Liver (tissue), 9 donors: ENCODE measurements around the gene NEU4. TPM values are rescaled to one million over a fixed set of nuclear protein-coding genes. Genes with fewer than 3 reads are reported as not detected.

ENCODE experiments used
- DNase-seq: peaks from one replicate; pipeline ENCODE4 v3.0.0-alpha.2; 2017; ENCODE audit warnings: low spot score
- H3K27ac ChIP-seq, 2 donors: one replicate each; pipeline ENCODE4 v1.7.0; 2013; ENCODE audit warnings: inconsistent platforms in 2 of 2, low read length in 2 of 2, control low read depth in 1 of 2, low read depth in 1 of 2, mild to moderate bottlenecking in 1 of 2
- H3K27me3 ChIP-seq, 4 donors: one replicate each; pipeline versions ENCODE4 v1.6.1 to v1.7.0; 2013; ENCODE audit warnings: low read length in 3 of 4, inconsistent platforms in 1 of 4, mild to moderate bottlenecking in 1 of 4, moderate library complexity in 1 of 4; ENCODE audit not compliant: control insufficient read depth in 4 of 4, insufficient read depth in 4 of 4
- H3K36me3 ChIP-seq, 4 donors: one replicate each; pipeline versions ENCODE4 v1.6.1 to v1.7.0; 2013; ENCODE audit warnings: low read length in 3 of 4, mild to moderate bottlenecking in 3 of 4, low read depth in 1 of 4, moderate library complexity in 1 of 4; ENCODE audit not compliant: control insufficient read depth in 4 of 4, insufficient read depth in 3 of 4
- H3K4me1 ChIP-seq, 4 donors: one replicate each; pipeline versions ENCODE4 v1.6.1 to v1.7.0; 2013; ENCODE audit warnings: low read length in 3 of 4, mild to moderate bottlenecking in 3 of 4, moderate library complexity in 1 of 4; ENCODE audit not compliant: control insufficient read depth in 4 of 4, insufficient read depth in 4 of 4
- H3K4me3 ChIP-seq, 3 donors: one replicate each; pipeline versions ENCODE4 v1.6.1 to v1.7.0; 2013; ENCODE audit warnings: low read length in 3 of 3, control low read depth in 1 of 3, low read depth in 1 of 3, mild to moderate bottlenecking in 1 of 3
- H3K9ac ChIP-seq, 2 donors: one replicate each; pipeline ENCODE4 v1.7.0; 2013; ENCODE audit warnings: low read length in 2 of 2, mild to moderate bottlenecking in 2 of 2, moderate library complexity in 2 of 2, control low read depth in 1 of 2, low read depth in 1 of 2
- H3K9me3 ChIP-seq, 4 donors: one replicate each; pipeline versions ENCODE4 v1.6.1 to v1.7.0; 2013; ENCODE audit warnings: low read length in 3 of 4; ENCODE audit not compliant: control insufficient read depth in 4 of 4
- EGR1 ChIP-seq, 2 donors: IDR thresholded peaks; 2 replicates each; pipeline ENCODE4 v1.6.1; 2016 to 2018; ENCODE audit warnings: antibody characterized with exemption in 2 of 2, low read depth in 2 of 2
- FOXA1 ChIP-seq: IDR thresholded peaks from 2 replicates; pipeline ENCODE4 v1.6.1; 2016; ENCODE audit warnings: antibody characterized with exemption
- FOXA2 ChIP-seq: IDR thresholded peaks from 2 replicates; pipeline ENCODE4 v1.6.1; 2016; ENCODE audit warnings: antibody characterized with exemption
- GABPA ChIP-seq, 2 donors: IDR thresholded peaks in 1 of 2; conservative IDR thresholded peaks in 1 of 2; 2 replicates each; pipeline ENCODE4 v1.6.1; 2016; ENCODE audit warnings: antibody characterized with exemption in 2 of 2, mild to moderate bottlenecking in 1 of 2, moderate library complexity in 1 of 2
- HNF4A ChIP-seq, 2 donors: conservative IDR thresholded peaks; 2 replicates each; pipeline ENCODE4 v1.6.1; 2016; ENCODE audit warnings: antibody characterized with exemption in 2 of 2, mild to moderate bottlenecking in 2 of 2
- HNF4G ChIP-seq: IDR thresholded peaks from 2 replicates; pipeline ENCODE4 v1.6.1; 2016; ENCODE audit warnings: antibody characterized with exemption
- JUND ChIP-seq, 2 donors: IDR thresholded peaks; 2 replicates each; pipeline ENCODE4 v1.6.1; 2016; ENCODE audit warnings: antibody characterized with exemption in 2 of 2
- NR2F2 ChIP-seq: IDR thresholded peaks from 2 replicates; pipeline ENCODE4 v1.6.1; 2016; ENCODE audit warnings: antibody characterized with exemption
- RAD21 ChIP-seq, 2 donors: IDR thresholded peaks; 2 replicates each; pipeline ENCODE4 v1.6.1; 2016; ENCODE audit warnings: antibody characterized with exemption in 2 of 2, mild to moderate bottlenecking in 2 of 2
- RXRA ChIP-seq, 2 donors: IDR thresholded peaks; 2 replicates each; pipeline ENCODE4 v1.6.1; 2017 to 2018; ENCODE audit warnings: antibody characterized with exemption in 2 of 2, mild to moderate bottlenecking in 1 of 2
- SP1 ChIP-seq: IDR thresholded peaks from 2 replicates; pipeline ENCODE4 v1.6.1; 2018; ENCODE audit warnings: antibody characterized with exemption, mild to moderate bottlenecking
- TAF1 ChIP-seq: conservative IDR thresholded peaks from 2 replicates; pipeline ENCODE4 v1.6.1; 2016; ENCODE audit warnings: antibody characterized with exemption, mild to moderate bottlenecking
- YY1 ChIP-seq: IDR thresholded peaks from 2 replicates; pipeline ENCODE4 v1.6.1; 2016; ENCODE audit warnings: antibody characterized with exemption, mild to moderate bottlenecking
- WGBS: extraction: QIAGEN DNeasy Blood & Tissue Kit; methylation state at CpG from one replicate; pipeline ENCODE4 v1.1.7; 2013; 5-methylcytosine and 5-hydroxymethylcytosine counted together
- polyA plus RNA-seq, 2 donors: library from polyadenylated mRNA; stranded (reverse) in 1 of 2; unstranded in 1 of 2; fragments of 200-250 nt in 1 of 2; fragments of >200 nt in 1 of 2; fragmentation: Nextera tagmentation in 1 of 2; extraction: Ambion mirVana in 1 of 2; gene quantifications; one replicate each; pipeline versions ENCODE4 v1.2.1 to v1.2.3, GENCODE V29; 2013 to 2015
- total RNA-seq, 2 donors: library from RNA; depleted of rRNA; stranded (reverse); fragments of >200 nt; gene quantifications; one replicate each; pipeline ENCODE4 v1.2.3, GENCODE V29; 2014
- TF ChIP-seq, protein P1 (sequence below): IDR thresholded peaks from 2 replicates; pipeline ENCODE4 v1.6.1; 2016; ENCODE audit warnings: antibody characterized with exemption
- TF ChIP-seq, protein P2 (sequence below): IDR thresholded peaks from 2 replicates; pipeline ENCODE4 v1.6.1; 2016; ENCODE audit warnings: antibody characterized with exemption, mild to moderate bottlenecking
- TF ChIP-seq, protein P3 (sequence below): IDR thresholded peaks from 2 replicates; pipeline ENCODE4 v1.6.1; 2016; ENCODE audit warnings: antibody characterized with exemption
- TF ChIP-seq, protein P4 (sequence below): fragments of 150-350 bp; IDR thresholded peaks from 2 replicates; pipeline ENCODE4 v1.5.1; 2017; ENCODE audit warnings: improper control_type of control experiment, low read depth, low read length; ENCODE audit not compliant: missing input control
- TF ChIP-seq, protein P5 (sequence below): IDR thresholded peaks from 2 replicates; pipeline ENCODE4 v1.6.1; 2016; ENCODE audit warnings: antibody characterized with exemption
- donor health status: healthy.
- donor health status: healthy.
- donor health status: healthy.
- donor health status: healthy.
- donor health status: healthy.

Gene NEU4
- total and polyA plus RNA-seq, 4 donors: 5.4 to 58.4 (median 35.1) TPM

DNA sequence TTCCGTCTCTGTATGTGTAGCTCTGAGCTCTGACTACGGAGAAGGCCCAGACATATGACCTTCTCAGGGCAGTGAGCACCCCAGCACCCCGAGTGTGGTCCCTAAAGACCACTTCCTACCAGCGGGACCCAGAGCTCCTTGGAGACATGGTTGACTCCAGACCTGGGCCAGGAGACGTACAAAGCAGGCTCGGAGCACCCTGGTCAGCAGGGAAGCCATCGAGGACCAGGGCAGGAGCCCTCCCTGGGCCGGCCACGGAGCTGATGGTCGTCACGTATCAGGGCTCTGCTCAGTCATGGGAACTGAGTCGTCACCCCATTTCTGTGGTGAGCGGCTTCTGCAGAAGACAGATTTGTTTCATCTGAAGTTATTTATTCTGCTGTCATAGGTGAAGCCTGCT lies 12.8 kb upstream of the NEU4 start:
- TF ChIP-seq, protein P1, sequence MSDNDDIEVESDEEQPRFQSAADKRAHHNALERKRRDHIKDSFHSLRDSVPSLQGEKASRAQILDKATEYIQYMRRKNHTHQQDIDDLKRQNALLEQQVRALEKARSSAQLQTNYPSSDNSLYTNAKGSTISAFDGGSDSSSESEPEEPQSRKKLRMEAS: no peak
- TF ChIP-seq YY1 (no peak), FOXA1 (no peak), RXRA (IDR thresholded peaks at IDR 0.05) (no peak), RAD21 (IDR thresholded peaks at IDR 0.05) (no peak), HNF4G (no peak), NR2F2 (no peak), JUND (IDR thresholded peaks at IDR 0.05) (no peak), FOXA2 (no peak), EGR1 (IDR thresholded peaks at IDR 0.05; ENCODE audit: low read depth in 2 of 2) (no peak), TAF1 (no peak), SP1 (no peak), GABPA (IDR thresholded peaks at IDR 0.05 in 1 of 2, conservative IDR thresholded peaks at IDR 0.05 in 1 of 2) (no peak), HNF4A (conservative IDR thresholded peaks at IDR 0.05) (no peak)
- TF ChIP-seq, protein P2, sequence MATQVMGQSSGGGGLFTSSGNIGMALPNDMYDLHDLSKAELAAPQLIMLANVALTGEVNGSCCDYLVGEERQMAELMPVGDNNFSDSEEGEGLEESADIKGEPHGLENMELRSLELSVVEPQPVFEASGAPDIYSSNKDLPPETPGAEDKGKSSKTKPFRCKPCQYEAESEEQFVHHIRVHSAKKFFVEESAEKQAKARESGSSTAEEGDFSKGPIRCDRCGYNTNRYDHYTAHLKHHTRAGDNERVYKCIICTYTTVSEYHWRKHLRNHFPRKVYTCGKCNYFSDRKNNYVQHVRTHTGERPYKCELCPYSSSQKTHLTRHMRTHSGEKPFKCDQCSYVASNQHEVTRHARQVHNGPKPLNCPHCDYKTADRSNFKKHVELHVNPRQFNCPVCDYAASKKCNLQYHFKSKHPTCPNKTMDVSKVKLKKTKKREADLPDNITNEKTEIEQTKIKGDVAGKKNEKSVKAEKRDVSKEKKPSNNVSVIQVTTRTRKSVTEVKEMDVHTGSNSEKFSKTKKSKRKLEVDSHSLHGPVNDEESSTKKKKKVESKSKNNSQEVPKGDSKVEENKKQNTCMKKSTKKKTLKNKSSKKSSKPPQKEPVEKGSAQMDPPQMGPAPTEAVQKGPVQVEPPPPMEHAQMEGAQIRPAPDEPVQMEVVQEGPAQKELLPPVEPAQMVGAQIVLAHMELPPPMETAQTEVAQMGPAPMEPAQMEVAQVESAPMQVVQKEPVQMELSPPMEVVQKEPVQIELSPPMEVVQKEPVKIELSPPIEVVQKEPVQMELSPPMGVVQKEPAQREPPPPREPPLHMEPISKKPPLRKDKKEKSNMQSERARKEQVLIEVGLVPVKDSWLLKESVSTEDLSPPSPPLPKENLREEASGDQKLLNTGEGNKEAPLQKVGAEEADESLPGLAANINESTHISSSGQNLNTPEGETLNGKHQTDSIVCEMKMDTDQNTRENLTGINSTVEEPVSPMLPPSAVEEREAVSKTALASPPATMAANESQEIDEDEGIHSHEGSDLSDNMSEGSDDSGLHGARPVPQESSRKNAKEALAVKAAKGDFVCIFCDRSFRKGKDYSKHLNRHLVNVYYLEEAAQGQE: no peak
- TF ChIP-seq, protein P3, sequence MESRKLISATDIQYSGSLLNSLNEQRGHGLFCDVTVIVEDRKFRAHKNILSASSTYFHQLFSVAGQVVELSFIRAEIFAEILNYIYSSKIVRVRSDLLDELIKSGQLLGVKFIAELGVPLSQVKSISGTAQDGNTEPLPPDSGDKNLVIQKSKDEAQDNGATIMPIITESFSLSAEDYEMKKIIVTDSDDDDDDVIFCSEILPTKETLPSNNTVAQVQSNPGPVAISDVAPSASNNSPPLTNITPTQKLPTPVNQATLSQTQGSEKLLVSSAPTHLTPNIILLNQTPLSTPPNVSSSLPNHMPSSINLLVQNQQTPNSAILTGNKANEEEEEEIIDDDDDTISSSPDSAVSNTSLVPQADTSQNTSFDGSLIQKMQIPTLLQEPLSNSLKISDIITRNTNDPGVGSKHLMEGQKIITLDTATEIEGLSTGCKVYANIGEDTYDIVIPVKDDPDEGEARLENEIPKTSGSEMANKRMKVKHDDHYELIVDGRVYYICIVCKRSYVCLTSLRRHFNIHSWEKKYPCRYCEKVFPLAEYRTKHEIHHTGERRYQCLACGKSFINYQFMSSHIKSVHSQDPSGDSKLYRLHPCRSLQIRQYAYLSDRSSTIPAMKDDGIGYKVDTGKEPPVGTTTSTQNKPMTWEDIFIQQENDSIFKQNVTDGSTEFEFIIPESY: no peak
- TF ChIP-seq, protein P4, sequence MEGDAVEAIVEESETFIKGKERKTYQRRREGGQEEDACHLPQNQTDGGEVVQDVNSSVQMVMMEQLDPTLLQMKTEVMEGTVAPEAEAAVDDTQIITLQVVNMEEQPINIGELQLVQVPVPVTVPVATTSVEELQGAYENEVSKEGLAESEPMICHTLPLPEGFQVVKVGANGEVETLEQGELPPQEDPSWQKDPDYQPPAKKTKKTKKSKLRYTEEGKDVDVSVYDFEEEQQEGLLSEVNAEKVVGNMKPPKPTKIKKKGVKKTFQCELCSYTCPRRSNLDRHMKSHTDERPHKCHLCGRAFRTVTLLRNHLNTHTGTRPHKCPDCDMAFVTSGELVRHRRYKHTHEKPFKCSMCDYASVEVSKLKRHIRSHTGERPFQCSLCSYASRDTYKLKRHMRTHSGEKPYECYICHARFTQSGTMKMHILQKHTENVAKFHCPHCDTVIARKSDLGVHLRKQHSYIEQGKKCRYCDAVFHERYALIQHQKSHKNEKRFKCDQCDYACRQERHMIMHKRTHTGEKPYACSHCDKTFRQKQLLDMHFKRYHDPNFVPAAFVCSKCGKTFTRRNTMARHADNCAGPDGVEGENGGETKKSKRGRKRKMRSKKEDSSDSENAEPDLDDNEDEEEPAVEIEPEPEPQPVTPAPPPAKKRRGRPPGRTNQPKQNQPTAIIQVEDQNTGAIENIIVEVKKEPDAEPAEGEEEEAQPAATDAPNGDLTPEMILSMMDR: no peak
- TF ChIP-seq, protein P5, sequence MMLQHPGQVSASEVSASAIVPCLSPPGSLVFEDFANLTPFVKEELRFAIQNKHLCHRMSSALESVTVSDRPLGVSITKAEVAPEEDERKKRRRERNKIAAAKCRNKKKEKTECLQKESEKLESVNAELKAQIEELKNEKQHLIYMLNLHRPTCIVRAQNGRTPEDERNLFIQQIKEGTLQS: no peak
- no peaks in the 10 kb centered on the region for H3K27me3 ChIP-seq
- no peak overlapping the region for H3K9ac ChIP-seq
- no peaks in the 10 kb centered on the region for H3K36me3 ChIP-seq
- no peak overlapping the region for H3K4me3 ChIP-seq
- H3K9me3 ChIP-seq: no peaks in the 10 kb centered on the region
- no peaks in the 10 kb centered on the region for H3K4me1 ChIP-seq
- WGBS: 93% methylated on average over 13 of the region's 13 CpGs
- H3K27ac ChIP-seq: no peak overlapping the region
- DNase-seq: no peak
